GF-D8 (cell line): ENCODE measurements around the gene PKD1.

Source experiments
- DNase-seq: peaks from one replicate; lab custom pipeline; 2025; lab: John Stamatoyannopoulos, UW

PKD1 gene

DNA sequence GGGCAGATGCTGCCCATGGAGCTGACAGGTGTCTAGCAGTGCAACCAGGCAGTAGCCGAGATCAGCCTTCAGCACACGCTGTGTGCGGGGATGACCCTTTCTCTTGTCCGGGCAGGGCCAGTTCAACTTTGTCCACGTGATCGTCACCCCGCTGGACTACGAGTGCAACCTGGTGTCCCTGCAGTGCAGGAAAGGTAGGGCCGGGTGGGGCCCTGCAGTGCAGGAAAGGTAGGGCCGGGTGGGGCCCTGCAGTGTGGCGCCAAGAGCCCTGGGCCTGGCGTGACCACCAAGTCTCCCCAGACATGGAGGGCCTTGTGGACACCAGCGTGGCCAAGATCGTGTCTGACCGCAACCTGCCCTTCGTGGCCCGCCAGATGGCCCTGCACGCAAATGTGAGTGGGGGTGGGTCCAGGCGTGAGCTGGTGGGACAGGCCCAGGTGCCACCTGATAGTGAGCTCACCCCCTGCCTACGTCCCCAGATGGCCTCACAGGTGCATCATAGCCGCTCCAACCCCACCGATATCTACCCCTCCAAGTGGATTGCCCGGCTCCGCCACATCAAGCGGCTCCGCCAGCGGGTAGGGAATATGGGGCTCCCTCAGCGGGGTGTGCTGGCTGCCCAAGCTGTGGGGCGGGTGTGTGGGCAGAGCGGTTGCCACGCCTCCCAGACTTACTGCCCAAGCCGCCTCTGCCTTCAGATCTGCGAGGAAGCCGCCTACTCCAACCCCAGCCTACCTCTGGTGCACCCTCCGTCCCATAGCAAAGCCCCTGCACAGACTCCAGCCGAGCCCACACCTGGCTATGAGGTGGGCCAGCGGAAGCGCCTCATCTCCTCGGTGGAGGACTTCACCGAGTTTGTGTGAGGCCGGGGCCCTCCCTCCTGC is 47.7 kb downstream of the PKD1 start:
- DNase-seq: no peak

DNA sequence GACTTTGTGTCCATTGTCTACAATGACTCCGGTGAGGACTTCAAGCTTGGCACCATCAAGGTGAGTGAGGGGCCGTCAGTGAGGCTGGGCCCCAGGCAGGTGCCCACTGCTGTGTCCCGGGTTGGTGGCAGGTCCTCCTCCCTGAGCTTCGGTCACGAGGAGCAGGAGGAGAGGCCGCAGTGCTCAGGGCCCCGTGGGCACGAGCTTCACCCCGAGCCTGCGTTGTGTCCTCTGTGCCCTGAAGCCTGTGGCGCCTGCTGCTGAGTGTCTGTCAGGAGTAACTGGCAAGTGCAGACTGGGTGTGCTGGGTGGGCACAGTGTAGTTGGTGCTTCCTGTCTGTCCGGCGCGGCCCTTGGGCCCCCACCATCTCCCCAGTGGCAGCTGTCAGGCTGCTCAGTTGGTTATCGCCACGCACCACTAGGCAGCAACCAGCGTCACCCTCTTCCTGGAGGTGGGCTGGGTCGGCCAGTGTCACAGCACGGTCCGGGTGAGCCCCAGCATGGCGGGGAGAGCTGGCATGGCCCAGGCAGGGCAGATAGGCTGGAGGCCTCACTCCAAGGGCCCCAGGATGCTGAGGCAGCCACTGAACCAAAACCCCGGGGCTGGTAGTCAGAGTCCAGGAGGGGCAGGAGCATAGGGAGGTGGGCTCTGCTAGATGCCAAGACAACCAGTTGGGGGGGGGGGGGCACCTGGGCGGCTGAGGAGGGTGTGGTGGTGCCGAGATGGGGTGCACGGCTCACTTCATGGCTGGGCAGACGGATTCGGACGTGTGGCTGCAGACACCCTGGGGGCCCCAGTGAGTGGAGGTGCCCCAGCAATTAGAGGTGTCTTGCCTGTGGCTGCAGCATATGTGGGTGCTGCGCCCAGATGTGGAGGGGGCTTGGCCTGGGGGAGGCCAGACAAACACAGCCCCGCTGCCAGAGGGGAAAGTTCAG is 48.6 kb downstream of the PKD1 start:
- DNase-seq: no peak

DNA sequence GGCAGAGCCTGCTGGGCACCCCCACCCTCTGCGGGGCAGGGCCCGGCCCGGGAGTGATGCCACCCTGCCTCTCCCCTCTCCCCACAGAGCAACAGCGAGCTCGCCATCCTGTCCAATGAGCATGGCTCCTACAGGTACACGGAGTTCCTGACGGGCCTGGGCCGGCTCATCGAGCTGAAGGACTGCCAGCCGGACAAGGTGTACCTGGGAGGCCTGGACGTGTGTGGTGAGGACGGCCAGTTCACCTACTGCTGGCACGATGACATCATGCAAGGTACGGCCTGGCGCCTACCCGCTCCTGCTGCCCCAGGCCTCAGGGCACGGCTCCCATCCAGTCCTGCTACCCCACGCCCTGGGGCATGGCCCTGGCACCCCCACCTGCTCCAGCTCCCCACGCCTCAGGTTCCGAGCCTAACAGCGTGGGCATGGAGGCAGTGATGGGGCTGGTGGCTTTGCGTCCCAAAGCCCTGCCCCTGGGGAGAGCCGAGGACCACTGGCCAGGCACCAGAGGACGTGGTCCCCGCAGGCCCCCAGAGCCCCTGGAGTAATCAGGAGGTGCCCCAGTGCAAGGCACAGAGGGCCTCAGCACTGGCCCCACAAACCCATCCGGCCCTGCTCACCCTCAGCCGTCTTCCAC is 49.5 kb downstream of the PKD1 start:
- no peak for DNase-seq

DNA sequence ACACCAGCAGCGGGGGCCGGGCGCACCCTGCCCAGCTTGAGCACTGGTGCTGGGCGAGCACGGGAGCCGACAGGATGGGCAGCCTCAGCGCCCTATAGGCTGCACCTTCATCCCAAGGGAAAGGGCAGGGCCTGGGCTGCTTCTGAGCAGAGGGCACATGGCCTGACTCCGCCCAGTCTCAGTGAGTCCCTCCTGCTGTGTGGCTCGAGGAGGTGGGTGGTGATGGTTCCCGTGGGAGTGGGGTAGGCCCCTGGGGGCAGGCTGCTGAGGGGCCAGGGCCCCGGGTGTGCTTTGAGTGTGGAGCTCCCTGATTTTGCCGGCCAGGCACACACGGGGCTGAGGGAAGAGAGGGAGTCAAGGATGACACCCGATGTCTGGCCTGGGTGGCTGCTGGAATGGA is 50.0 kb downstream of the PKD1 start:
- no peak for DNase-seq

DNA sequence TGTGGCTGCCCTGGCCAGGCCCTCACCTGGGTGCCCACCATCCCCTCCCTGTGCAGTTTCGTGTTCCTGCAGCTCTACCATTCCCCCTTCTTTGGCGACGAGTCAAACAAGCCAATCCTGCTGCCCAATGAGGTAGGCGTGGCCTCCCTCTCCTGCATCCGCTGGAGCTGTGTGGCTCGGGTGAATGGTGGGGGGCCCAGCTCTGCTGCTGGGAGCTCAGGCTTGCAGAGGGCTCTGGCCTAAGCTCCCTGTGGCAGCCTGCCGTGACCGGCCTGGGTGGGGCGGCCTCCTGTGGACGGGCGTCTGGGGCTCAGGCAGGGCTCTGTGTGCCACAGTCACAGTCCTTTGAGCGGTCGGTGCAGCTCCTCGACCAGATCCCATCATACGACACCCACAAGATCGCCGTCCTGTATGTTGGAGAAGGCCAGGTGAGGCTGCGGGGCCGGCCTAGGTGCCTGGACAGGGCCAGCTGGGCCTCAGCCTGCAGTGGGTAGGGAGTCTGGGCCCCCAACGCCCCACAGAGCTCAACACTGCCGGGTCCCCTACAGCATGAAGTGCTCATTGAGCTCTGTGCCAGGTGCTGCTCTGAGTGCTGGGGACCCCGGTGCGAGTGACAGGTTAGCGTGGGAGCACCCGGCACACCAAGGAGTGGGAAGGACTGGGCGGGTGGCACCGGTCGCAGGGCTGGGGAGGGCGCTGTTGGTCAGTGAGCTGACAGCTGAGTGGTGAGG is 50.6 kb downstream of the PKD1 start:
- no peak for DNase-seq

DNA sequence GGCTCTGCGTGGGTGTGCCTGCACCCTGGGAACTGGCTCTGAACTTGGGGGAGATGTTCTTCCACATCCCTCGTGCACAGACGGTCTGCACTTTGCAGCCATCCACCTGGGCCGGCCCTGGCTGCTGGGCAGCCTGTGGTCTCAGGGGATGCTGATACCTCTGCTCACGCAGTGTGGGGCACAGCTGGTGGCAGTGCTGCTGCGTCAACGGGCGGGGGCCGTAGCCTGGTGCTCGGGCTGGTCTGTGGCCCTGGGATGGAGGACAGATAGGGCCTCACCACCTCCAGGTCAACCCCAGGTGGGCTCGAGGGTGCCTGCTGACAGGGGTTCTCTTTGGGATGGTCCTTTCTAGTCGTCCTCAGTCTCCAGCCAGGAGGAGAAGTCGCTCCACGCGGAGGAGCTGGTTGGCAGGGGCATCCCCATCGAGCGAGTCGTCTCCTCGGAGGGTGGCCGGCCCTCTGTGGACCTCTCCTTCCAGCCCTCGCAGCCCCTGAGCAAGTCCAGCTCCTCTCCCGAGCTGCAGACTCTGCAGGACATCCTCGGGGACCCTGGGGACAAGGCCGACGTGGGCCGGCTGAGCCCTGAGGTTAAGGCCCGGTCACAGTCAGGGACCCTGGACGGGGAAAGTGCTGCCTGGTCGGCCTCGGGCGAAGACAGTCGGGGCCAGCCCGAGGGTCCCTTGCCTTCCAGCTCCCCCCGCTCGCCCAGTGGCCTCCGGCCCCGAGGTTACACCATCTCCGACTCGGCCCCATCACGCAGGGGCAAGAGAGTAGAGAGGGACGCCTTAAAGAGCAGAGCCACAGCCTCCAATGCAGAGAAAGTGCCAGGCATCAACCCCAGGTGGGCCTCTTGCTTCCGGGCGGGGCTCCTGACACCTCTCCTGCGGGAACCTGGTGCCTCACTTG is 51.6 kb downstream of the PKD1 start:
- no peak for DNase-seq

DNA sequence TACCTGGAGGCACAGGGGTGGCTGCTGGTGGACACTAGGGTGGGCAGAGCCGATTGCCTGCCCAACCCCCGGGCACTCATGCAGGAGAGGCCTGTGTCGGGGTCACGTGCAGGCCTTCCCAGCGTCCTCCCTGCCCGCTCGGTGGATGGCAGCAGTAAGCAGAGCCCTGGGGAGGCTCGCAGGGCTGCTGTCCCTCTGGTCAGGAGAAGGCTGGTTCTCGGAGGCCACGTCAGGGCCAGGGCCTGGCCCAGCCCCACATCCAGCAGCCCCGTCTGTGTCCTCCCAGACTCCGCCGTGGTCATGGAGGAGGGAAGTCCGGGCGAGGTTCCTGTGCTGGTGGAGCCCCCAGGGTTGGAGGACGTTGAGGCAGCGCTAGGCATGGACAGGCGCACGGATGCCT is 52.3 kb downstream of the PKD1 start:
- no peak for DNase-seq

DNA sequence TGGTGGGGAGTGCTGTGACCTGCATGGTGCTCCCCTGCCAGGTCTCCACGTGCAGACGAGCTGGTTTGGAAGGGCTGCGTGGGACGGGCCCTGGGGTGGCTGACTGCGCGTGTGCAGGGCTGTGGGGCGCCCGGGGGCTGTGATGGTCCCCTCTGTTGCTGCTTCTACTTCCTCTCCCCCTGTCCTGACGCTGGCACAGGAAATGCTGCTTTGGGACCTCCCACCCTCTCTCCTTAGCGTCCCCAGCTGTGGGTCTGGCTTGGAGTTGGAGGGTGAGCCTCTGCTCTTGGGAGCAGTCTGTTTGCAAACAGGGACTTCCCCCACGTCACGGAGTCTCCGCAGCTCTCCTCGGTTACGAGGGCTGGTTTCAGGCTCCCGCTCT is 52.7 kb downstream of the PKD1 start:
- DNase-seq: no peak

DNA sequence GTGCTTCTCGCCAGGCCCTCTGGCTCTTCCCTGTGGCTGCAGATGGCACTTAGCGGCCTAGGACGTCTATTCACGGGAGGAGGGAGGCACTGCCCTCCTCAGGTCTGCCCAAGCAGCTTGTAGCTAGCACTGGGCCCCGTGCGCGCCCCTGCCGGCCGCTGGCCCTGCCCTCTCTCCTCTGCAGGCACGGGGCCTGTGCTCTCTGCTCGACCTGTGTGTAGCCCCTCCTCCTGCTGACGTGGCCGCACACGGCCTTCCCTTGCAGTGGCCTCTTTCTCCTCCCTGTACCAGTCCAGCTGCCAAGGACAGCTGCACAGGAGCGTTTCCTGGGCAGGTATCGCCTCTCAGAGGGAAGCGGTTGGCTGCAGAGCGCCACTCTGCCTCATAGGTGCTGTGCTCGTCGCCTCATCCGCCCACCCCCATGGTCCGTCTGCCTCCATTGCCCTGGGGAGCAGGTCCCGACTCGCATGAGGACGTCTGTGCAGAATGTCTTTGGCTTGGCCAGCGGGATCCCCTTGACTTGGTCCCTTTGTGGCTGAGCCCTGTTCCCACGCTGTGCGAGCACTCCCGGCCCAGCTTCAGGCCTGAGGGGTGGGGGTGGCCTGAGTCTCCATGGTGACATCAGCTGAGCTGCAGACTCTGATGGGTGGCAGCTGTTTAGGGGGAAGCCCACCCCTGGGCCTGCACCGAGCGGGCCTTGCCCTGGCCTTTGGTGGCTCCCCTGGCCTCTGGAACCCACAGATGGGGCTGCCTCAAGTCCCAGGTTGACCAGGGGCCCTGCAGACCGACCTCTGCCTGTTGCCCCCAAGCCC is 53.3 kb downstream of the PKD1 start:
- DNase-seq: no peak

DNA sequence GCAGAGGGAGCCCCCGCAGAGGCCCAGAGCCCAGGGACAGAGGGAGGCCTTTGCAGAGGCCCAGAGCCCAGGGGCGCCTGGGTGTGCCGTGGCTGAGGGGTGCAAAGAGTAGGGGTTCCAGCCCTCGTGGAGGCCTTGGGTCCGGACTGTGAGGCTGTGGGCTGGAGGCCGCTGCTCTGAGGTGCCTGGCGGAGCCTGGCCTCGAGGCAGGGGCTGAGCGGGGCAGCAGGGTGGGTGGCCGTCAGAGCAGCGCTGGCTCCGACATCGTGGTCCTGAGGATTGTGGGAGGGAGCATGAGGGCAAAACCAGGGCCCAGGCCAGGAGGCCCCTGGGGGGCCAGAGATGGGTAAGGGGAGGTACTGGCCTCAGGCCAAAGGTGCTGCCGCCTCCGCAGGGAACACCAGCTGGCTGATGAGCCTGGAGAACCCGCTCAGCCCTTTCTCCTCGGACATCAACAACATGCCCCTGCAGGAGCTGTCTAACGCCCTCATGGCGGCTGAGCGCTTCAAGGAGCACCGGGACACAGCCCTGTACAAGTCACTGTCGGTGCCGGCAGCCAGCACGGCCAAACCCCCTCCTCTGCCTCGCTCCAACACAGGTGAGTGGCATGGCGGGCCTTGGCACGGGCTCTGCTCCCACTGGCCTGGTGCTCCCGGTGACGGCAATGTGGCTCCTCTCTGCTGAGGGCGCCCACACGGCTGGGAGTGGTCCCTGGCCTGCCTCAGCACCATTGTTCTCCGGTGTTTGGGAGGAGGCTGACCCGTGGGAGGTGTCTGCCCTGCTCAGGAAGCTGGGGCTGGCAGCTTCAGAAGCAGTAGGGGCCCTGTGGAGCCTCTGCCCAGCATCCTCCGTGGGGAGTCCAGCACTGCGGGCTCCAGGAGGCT is 54.3 kb downstream of the PKD1 start:
- DNase-seq: no peak

DNA sequence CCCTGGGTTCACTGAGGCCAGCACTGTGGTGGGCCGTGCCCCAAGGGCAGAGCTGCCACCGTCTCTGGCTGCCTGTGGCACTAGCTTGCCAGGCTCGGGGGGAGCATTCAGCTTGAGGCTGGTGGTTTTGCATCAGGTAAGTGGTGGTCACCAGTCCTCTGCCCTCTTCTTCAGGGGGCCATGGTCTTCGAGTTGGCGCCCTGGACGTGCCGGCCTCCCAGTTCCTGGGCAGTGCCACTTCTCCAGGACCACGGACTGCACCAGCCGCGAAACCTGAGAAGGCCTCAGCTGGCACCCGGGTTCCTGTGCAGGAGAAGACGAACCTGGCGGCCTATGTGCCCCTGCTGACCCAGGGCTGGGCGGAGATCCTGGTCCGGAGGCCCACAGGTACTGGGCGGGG is 55.7 kb downstream of the PKD1 start:
- no peak for DNase-seq

DNA sequence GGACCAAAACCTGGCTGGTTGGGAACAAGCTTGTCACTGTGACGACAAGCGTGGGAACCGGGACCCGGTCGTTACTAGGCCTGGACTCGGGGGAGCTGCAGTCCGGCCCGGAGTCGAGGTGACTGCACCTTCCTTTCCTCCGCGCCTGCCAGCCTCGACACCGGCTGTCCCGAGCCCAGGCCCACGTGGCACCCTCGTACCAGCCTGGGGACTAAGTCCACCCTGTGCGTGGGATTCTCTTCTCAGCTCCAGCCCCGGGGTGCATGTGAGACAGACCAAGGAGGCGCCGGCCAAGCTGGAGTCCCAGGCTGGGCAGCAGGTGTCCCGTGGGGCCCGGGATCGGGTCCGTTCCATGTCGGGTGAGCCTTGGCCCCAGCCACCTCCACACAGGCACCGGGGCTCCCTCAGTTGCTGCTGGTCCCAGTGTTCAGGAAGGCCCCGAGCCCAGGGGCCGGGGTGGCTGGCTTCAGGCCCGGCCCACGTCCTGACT is 56.3 kb downstream of the PKD1 start:
- no peak for DNase-seq

DNA sequence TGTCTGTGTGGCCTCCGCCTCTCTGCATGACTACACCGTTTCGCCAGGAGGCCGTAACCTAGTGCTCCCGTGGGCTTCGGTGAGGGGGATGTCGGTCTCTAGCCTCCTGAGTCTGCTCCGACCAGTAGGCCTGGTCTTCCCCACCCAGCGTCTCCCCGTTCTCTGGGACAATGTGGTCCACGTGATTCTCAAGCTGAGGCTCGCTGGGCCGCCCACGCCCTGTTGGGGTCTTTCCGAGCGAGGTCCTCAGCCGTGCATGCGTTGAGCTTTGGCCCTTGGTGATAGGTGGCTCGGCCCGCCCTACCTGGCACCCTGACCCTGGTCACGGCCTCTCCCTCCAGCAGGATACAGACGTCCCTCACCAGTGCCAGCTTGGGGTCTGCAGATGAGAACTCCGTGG is 57.0 kb downstream of the PKD1 start:
- DNase-seq: no peak

DNA sequence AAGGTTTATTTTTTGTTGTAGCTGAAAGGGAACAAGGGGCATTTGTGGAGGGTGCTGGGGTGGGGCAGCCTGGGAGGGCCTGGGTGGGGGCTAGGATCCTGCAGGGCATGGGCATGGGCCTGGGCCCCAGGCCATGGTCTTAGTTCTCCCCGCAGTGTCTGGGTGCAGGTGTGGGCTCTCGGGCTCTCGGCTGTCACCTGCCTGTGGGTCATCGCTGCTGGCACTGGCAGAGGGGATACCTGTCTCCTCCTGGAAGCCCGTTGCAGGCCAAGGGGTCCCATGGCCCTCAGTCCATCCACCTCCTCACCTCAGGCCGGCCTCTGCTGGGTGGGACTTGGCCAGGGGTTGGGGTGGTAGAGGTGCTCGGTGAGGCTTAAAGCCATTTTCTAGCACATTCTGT is 57.6 kb downstream of the PKD1 start:
- no peak for DNase-seq

DNA sequence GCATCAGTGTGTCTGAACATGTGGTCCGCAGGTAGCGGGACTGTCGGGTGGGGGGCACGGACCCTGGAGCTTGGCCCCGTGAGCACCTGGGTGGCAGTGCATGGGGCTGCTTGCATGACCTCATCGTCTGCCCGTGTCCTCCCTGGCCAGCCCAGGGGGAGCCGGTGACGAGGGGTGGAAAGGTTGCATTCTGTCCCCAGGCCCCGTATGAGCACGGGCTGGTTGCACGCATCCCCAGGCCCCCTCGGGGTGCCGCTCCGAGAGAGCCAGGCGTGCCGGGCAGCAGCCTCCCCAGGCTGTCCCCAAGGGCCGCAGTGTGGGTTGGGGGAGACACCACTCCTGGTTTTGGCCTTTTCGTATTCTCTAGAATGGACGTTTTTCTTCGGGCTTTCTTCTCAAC is 58.0 kb downstream of the PKD1 start:
- DNase-seq: no peak

DNA sequence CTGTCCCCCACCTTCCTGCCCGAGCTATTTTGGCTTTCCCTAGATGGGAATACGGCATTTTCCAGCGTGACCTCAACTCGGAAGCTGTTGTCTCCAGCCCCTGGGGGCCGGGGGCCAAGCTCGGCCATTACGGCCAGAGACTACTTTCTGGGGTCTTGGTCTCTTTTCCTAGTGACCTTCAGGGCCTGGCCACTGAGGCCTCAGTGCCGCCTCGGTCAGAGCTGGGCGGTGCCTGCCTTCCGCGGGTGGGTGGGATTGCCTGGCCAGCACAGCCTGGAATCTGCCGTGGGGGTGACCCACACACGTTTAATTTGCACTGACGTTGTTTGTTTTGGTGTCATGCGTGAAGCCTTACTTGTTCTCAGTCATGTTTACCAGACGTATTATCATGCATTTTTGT is 58.7 kb downstream of the PKD1 start:
- no peak for DNase-seq

DNA sequence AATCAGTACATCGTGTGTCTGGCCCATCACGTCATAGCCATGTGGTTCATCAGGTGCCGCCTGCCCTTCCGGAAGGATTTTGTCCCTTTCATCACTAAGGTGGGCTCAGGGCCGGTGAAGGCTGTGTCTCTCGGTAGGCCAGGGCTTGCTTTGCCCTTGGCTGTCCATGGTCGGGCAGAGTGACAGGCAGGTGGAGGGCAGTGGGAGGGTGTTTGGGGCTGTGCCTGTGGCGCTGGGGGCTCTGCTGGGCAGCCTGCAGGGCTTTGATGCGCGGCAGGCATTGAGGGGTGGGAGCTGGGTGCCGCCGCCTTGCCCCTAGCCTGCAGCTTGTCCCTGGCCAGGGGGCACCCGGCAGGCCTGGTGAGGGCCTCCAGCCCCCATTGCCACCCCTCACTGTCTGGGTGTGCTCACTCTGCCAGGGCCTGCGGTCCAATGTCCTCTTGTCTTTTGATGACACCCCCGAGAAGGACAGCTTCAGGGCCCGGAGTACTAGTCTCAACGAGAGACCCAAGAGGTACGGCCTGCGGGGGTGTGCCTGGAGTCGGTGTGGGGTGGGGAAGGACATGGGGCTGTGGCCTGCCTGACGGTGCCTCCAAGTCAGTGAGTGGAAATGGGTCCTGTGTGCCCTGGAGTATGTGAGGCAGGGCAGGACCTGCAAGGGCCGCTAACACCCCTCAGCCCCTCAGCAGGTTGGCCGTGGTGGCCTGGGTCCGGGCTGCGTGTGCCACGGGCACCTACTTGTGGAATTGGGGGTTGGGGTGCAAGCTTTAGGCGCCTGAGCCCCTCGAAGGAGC is 59.4 kb downstream of the PKD1 start:
- no peak for DNase-seq

DNA sequence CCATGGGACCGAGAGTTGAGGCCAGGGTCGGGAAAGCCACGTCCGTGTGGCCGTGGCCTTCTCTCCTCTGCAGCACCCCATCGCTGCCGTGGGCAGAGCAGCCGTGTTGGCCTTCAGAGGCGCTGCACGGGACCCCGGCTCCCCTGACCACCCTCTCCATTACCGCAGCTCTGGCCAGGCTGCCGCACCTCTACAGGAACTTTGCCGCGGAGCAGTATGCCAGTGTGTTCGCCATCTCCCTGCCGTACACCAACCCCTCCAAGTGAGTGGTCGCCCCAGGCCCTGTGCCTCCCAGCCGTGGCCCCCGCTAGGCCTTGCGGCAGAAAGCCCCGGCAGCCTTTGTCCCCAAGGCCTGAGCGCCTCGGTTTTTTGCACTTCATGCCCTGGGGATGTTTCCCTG is 60.1 kb downstream of the PKD1 start:
- DNase-seq: no peak
